Natural killer cell (primary cell): ENCODE results near the gene GALNT9. TPM values are rescaled to one million over a fixed set of nuclear protein-coding genes. Genes with fewer than 3 reads are reported as not detected.

Experiments used
- ATAC-seq, 3 donors: fragments of 150-1000 bp in 2 of 3; fragments of 200-7000 bp in 1 of 3; cut with Tn5 transposase; 1 replicate in 1 of 3; 2 replicates in 2 of 3; pipeline ENCODE4 v1.10.0; 2021; ENCODE audit warnings: mild to moderate bottlenecking in 2 of 3, moderate library complexity in 2 of 3
- DNase-seq, 2 donors: peaks; one replicate each; pipeline versions ENCODE4 v3.0.0 to v3.0.0-alpha.2; 2013 to 2021; ENCODE audit warnings: mixed read lengths in 1 of 2
- H3K27ac ChIP-seq: one replicate; pipeline ENCODE4 v1.5.1; 2013; ENCODE audit warnings: mild to moderate bottlenecking, low read length
- H3K27me3 ChIP-seq: one replicate; pipeline ENCODE4 v1.6.1; 2013; ENCODE audit warnings: low read length; ENCODE audit not compliant: control insufficient read depth, insufficient read depth
- H3K36me3 ChIP-seq: one replicate; pipeline ENCODE4 v1.6.1; 2013; ENCODE audit warnings: low read length; ENCODE audit not compliant: control insufficient read depth, insufficient read depth
- H3K4me1 ChIP-seq: one replicate; pipeline ENCODE4 v1.6.1; 2013; ENCODE audit warnings: low read length; ENCODE audit not compliant: control insufficient read depth, insufficient read depth
- H3K4me3 ChIP-seq: one replicate; pipeline ENCODE4 v1.5.1; 2013; ENCODE audit warnings: low read length
- H3K9me3 ChIP-seq: one replicate; pipeline ENCODE4 v1.6.1; 2013; ENCODE audit warnings: low read length; ENCODE audit not compliant: control insufficient read depth, insufficient read depth
- H3K27ac Mint-ChIP-seq, 2 donors: one replicate each; pipeline ENCODE4 v1.8.0; 2022; ENCODE audit warnings: mild to moderate bottlenecking in 2 of 2, mixed read lengths in 2 of 2, moderate library complexity in 1 of 2
- H3K27me3 Mint-ChIP-seq, 2 donors: one replicate each; pipeline ENCODE4 v1.8.0; 2022; ENCODE audit warnings: low read depth in 2 of 2, mixed read lengths in 2 of 2
- H3K36me3 Mint-ChIP-seq: one replicate; pipeline ENCODE4 v1.8.0; 2022; ENCODE audit warnings: mixed read lengths
- H3K4me1 Mint-ChIP-seq, 2 donors: one replicate each; pipeline ENCODE4 v1.8.0; 2022; ENCODE audit warnings: mixed read lengths in 2 of 2
- H3K4me3 Mint-ChIP-seq: one replicate; pipeline ENCODE4 v1.8.0; 2022; ENCODE audit warnings: mild to moderate bottlenecking, moderate library complexity, mixed read lengths
- H3K9me3 Mint-ChIP-seq, 2 donors: one replicate each; pipeline ENCODE4 v1.8.0; 2022; ENCODE audit warnings: mixed read lengths in 2 of 2
- WGBS: methylation state at CpG from one replicate; pipeline ENCODE4 v1.1.7; 2013; ENCODE audit warnings: missing lambda C conversion rate; ENCODE audit not compliant: insufficient coverage; 5-methylcytosine and 5-hydroxymethylcytosine counted together
- intact Hi-C: fragments of 100-400 bp; cut with micrococcal nuclease; formaldehyde crosslinking; loops from one replicate; pipeline ENCODE4 v1.14.2; 2022
- total RNA-seq, 4 donors: library from RNA; stranded (reverse); fragments of 120-200 nt in 1 of 4; gene quantifications; one replicate each; pipeline versions ENCODE4 v1.2.3 to v1.2.4, GENCODE V29; 2013 to 2022
- TF ChIP-seq, protein P1 (sequence below): fragments of 200-600 bp; IDR thresholded peaks from one replicate; pipeline ENCODE4 v1.8.0; 2022; ENCODE audit warnings: antibody characterized with exemption

GALNT9 gene
- total RNA-seq, 3 donors from 2014 or later (not counting 1 experiment from before 2014, with no cell fraction given), result not detected

DNA sequence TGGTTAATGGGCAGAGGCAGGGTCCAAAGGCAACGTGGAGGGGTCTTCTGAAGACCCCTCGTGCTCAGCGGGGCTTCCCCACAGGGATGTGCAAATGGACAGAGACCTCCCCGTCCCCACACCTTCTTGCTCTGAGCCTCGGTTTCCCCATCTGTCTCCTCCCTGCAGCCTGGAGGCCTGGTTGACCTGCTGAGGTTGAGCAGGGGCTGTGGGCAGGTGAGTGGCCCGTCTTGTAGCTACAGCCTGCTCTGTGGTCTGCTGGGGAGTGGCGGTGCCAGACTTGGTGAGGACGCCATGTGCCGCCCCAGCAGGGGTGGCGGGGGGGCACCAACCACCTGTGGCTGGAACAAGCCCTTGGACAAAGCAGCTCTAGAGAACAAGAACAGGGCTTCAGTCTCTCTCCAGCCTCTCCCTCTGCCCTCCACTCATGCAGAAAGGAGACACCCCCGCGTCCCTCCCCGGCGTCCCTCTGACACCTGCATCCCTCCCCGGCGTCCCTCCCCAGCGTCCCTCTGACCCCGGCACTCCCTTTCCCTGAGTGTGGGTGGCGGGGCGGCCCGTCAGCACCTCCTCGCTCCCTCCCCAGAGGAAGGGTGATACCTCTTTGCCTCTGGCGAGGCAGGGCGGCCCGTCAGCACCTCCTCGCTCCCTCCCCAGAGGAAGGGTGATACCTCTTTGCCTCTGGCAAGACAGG, 101.5 kb downstream of the GALNT9 start:
- ATAC-seq (no peak), DNase-seq (no peak)
- H3K27me3 Mint-ChIP-seq, result peaks cover 0 to 10% of the 10 kb centered on the region in 2 donors
- H3K36me3 ChIP-seq, result no peaks in the 10 kb centered on the region
- no peaks in the 10 kb centered on the region for H3K4me1 Mint-ChIP-seq
- H3K9me3 ChIP-seq, result no peaks in the 10 kb centered on the region
- no peak overlapping the region for H3K27ac Mint-ChIP-seq
- H3K4me1 ChIP-seq, result peaks cover 1% of the 10 kb centered on the region
- TF ChIP-seq, protein P1, sequence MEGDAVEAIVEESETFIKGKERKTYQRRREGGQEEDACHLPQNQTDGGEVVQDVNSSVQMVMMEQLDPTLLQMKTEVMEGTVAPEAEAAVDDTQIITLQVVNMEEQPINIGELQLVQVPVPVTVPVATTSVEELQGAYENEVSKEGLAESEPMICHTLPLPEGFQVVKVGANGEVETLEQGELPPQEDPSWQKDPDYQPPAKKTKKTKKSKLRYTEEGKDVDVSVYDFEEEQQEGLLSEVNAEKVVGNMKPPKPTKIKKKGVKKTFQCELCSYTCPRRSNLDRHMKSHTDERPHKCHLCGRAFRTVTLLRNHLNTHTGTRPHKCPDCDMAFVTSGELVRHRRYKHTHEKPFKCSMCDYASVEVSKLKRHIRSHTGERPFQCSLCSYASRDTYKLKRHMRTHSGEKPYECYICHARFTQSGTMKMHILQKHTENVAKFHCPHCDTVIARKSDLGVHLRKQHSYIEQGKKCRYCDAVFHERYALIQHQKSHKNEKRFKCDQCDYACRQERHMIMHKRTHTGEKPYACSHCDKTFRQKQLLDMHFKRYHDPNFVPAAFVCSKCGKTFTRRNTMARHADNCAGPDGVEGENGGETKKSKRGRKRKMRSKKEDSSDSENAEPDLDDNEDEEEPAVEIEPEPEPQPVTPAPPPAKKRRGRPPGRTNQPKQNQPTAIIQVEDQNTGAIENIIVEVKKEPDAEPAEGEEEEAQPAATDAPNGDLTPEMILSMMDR, result no peak
- H3K27me3 ChIP-seq, result no peaks in the 10 kb centered on the region
- no peaks in the 10 kb centered on the region for H3K36me3 Mint-ChIP-seq
- H3K4me3 ChIP-seq, result no peak overlapping the region
- intact Hi-C loops, result no loop called here
- 54% methylated on average over 26 of the region's 26 CpGs for WGBS
- H3K27ac ChIP-seq, result no peak overlapping the region
- no peak overlapping the region for H3K4me3 Mint-ChIP-seq
- H3K9me3 Mint-ChIP-seq, result no peaks in the 10 kb centered on the region

DNA sequence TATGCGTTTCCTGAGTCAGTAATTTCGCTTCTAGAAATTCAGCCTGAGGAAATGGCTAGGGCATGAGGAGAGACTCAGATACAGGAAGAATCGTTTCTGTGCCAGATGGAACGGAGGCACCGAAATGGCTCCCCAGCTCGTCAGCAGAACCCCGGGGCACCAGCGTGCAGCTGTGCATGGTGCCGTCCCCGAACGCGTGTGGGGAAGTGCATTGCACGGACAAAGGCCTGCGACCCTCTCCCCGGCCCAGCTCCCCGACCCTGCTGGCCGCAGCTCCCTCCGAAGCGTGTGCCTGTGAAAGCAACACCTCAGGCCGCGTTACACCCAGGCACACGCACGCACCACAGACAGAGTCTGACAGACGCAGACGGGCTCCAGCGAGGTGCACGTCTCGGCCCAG, 102.3 kb downstream of the GALNT9 start:
- no peaks in the 10 kb centered on the region for H3K9me3 ChIP-seq
- H3K36me3 ChIP-seq, result no peaks in the 10 kb centered on the region
- Mint-ChIP-seq H3K9me3 (no peaks in the 10 kb centered on the region), H3K4me1 (peaks cover 6 to 8% of the 10 kb centered on the region in 2 donors), H3K36me3 (no peaks in the 10 kb centered on the region), H3K27me3 (peaks cover 0 to 10% of the 10 kb centered on the region in 2 donors), H3K27ac (no peak overlapping the region), H3K4me3 (no peak overlapping the region)
- H3K4me3 ChIP-seq, result no peak overlapping the region
- H3K4me1 ChIP-seq, result peaks cover 9% of the 10 kb centered on the region
- 84% methylated on average over 28 of the region's 28 CpGs for WGBS
- TF ChIP-seq, protein P1, result no peak
- intact Hi-C loops, result no loop called here
- ATAC-seq, result no peak
- H3K27ac ChIP-seq, result no peak overlapping the region
- no peaks in the 10 kb centered on the region for H3K27me3 ChIP-seq
- no peak for DNase-seq

DNA sequence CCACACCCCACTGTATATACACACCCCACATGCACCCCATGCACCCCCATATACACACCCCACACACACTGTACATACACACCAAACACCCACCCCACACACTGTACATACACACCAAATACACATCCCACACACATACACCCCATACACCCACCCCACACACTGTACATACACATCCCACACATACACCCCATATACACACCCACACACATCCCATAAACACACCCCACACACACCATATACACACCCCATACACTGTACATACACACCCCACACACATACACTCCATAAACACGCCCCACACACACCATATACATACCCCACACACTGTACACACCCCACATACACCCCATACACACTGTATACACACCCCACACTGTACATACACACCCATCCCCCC, 102.8 kb downstream of the GALNT9 start:
- H3K27me3 ChIP-seq, result no peaks in the 10 kb centered on the region
- H3K4me3 Mint-ChIP-seq, result no peak overlapping the region
- 70% methylated on average over 1 of the region's 1 CpG for WGBS
- H3K4me3 ChIP-seq, result no peak overlapping the region
- peaks cover 9% of the 10 kb centered on the region for H3K4me1 ChIP-seq
- H3K36me3 ChIP-seq, result no peaks in the 10 kb centered on the region
- H3K9me3 Mint-ChIP-seq, result no peaks in the 10 kb centered on the region
- no peaks in the 10 kb centered on the region for H3K9me3 ChIP-seq
- ATAC-seq (peak in 1 of 3 donors; percentile 18), DNase-seq (no peak)
- TF ChIP-seq, protein P1, result no peak
- H3K27me3 Mint-ChIP-seq, result peaks cover 0 to 10% of the 10 kb centered on the region in 2 donors
- intact Hi-C loops, result no loop called here
- no peak overlapping the region for H3K27ac ChIP-seq
- no peak overlapping the region for H3K27ac Mint-ChIP-seq
- H3K4me1 Mint-ChIP-seq, result peaks cover 9 to 10% of the 10 kb centered on the region in 2 donors
- H3K36me3 Mint-ChIP-seq, result no peaks in the 10 kb centered on the region

DNA sequence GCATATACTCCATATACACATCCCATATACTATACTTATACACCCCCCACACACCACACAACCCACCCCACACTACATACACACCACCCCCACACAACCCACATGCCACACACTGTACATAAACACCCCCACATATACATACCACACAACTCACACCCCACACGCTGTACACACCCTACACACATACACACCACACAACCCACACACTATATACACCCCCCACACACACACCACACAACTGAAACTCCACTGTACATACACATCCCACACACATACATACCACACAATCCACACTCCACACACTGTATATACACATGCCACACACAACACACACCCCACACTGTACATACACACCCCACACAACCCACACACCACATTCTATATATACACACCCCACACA, 104.2 kb downstream of the GALNT9 start:
- H3K27me3 ChIP-seq, result no peaks in the 10 kb centered on the region
- Mint-ChIP-seq H3K4me3 (no peak overlapping the region), H3K27ac (no peak overlapping the region), H3K9me3 (no peaks in the 10 kb centered on the region), H3K36me3 (no peaks in the 10 kb centered on the region), H3K27me3 (peaks cover 0 to 10% of the 10 kb centered on the region in 2 donors), H3K4me1 (peaks cover 9 to 10% of the 10 kb centered on the region in 2 donors)
- H3K4me1 ChIP-seq, result peaks cover 9% of the 10 kb centered on the region
- TF ChIP-seq, protein P1, result no peak
- intact Hi-C loops, result no loop called here
- ATAC-seq (peak in 1 of 3 donors; percentile 21), DNase-seq (no peak)
- H3K36me3 ChIP-seq, result no peaks in the 10 kb centered on the region
- WGBS, result 82% methylated on average over 1 of the region's 1 CpG
- no peak overlapping the region for H3K27ac ChIP-seq
- no peak overlapping the region for H3K4me3 ChIP-seq
- no peaks in the 10 kb centered on the region for H3K9me3 ChIP-seq
